Kidney (tissue), 14 donors: ENCODE data around the gene PINK1. TPM values are rescaled to one million over a fixed set of nuclear protein-coding genes. Genes with fewer than 3 reads are reported as not detected.

ENCODE experiments used
- DNase-seq, 5 donors: peaks; one replicate each; pipeline ENCODE4 v3.0.0-alpha.2; 2013 to 2020
- FAIRE-seq: peaks from 2 replicates; lab custom pipeline; 2012; peaks lifted over from hg19 to GRCh38; lab: Jason Lieb, UNC
- H3K27ac ChIP-seq, 2 donors: one replicate each; pipeline ENCODE4 v1.7.0; 2013; ENCODE audit warnings: low read depth in 2 of 2, low read length in 2 of 2, inconsistent platforms in 1 of 2
- H3K27me3 ChIP-seq: one replicate; pipeline ENCODE4 v1.7.1; 2013; ENCODE audit warnings: low read length, inconsistent platforms; ENCODE audit not compliant: control insufficient read depth, insufficient read depth
- H3K36me3 ChIP-seq, 3 donors: one replicate each; pipeline versions ENCODE4 v1.7.0 to v1.7.1; 2013; ENCODE audit warnings: low read length in 3 of 3, control low read depth in 1 of 3, inconsistent platforms in 1 of 3; ENCODE audit not compliant: insufficient read depth in 3 of 3, control insufficient read depth in 2 of 3
- H3K4me1 ChIP-seq, 3 donors: one replicate each; pipeline versions ENCODE4 v1.7.0 to v1.7.1; 2013; ENCODE audit warnings: low read length in 3 of 3, inconsistent platforms in 1 of 3, low read depth in 1 of 3; ENCODE audit not compliant: control insufficient read depth in 2 of 3, insufficient read depth in 2 of 3
- H3K4me3 ChIP-seq, 3 donors: one replicate each; pipeline versions ENCODE4 v1.7.0 to v1.8.1; 2013; ENCODE audit warnings: low read length in 3 of 3, control low read depth in 1 of 3, inconsistent platforms in 1 of 3
- H3K9ac ChIP-seq, 3 donors: one replicate each; pipeline versions ENCODE4 v1.7.0 to v1.7.1; 2013; ENCODE audit warnings: low read length in 3 of 3, control low read depth in 1 of 3, inconsistent platforms in 1 of 3
- H3K9me3 ChIP-seq, 3 donors: one replicate each; pipeline versions ENCODE4 v1.7.0 to v1.7.1; 2013; ENCODE audit warnings: low read length in 3 of 3, control low read depth in 1 of 3, inconsistent platforms in 1 of 3; ENCODE audit not compliant: control insufficient read depth in 2 of 3, insufficient read depth in 1 of 3
- intact Hi-C: fragments of 100-400 bp; cut with DNase I; formaldehyde crosslinking; loops from one replicate; pipeline ENCODE4 v1.11.1; 2022
- polyA plus RNA-seq: library from polyadenylated mRNA; stranded (reverse); fragments of 350-450 nt; fragmentation: Illumina TruSeq; extraction: RNeasy Lipid Tissue Mini Kit (QIAGEN cat#74804); gene quantifications from one replicate; pipeline ENCODE4 v1.2.3, GENCODE V29; 2014; ENCODE audit warnings: low read depth, low replicate concordance; ENCODE audit not compliant: insufficient read depth
- total RNA-seq: library from RNA; stranded (reverse); fragmentation: NEBNext Ultra II Directional; extraction: Animal tissue kit (Norgen Biotek cat#: 25700); gene quantifications from one replicate; pipeline ENCODE4 v1.2.1, GENCODE V29; 2021
- TF ChIP-seq, protein P1 (sequence below): IDR thresholded peaks from 3 replicates; pipeline ENCODE4 v1.5.1; 2012; ENCODE audit warnings: mild to moderate bottlenecking, moderate library complexity, borderline replicate concordance; ENCODE audit not compliant: insufficient read depth; ENCODE audit errors: extremely low read depth
- donor health status: control.
- donor health status: control.
- donor health status: control.
- donor health status: control.
- donor health status: control.
- donor health status: DM: yes; HTN: yes; CAD: no.
- donor health status: Normal renal cell carcinoma (clear cell type).

The PINK1 gene
- total and polyA plus RNA-seq, 2 donors from 2014 or later, result 72.7 to 156 TPM

DNA sequence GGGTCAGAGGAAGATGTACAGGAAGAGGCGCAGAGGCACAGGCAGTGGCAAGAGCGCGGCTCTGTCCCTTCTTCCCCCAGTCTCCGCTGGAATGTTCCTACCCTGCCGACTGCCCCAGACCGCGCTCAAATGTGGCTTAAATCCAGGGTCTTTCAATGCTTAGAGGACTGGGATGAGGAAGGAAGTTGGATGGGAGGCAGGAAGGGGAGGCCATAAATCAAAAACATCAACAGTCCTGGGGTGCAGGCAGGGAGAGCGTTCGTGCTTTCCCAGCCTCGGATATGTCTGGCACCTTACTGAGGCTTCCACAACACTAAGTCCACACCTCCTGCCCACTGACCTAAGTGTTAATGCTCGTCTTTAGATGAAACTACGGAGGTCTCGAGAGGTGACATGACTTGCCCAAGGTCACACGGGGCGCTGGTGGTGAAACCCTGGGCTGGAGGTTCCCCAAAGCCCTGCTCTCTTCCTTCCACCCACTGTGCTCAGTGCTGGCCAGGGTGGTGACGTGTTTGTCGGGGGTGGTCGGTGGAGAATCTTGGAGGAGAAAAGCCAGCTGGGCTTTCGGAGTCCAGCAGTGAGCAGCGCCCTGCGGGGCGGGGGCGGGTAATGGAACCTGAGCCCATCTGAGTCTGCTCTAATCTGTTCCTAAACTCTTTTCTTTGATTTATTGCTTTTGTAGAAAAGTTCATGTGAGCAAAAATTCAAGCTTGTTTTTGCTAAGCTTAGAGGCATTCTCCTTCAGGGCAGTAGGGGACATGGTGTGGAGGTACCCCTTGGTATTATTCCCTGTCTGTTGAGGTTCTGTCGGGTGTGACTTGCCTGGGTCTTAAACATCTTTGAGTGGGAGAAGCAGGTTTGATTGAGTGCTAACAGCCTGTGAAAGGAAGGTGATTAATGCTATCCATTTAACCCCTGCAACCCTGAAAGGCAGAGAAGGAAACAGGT is 43.7 kb upstream of the PINK1 start:
- peak overlapping the region; percentile 40 to 75 (median 57) for H3K4me3 ChIP-seq
- peak overlapping the region; percentile 2 to 40 (median 29) for H3K9ac ChIP-seq

DNA sequence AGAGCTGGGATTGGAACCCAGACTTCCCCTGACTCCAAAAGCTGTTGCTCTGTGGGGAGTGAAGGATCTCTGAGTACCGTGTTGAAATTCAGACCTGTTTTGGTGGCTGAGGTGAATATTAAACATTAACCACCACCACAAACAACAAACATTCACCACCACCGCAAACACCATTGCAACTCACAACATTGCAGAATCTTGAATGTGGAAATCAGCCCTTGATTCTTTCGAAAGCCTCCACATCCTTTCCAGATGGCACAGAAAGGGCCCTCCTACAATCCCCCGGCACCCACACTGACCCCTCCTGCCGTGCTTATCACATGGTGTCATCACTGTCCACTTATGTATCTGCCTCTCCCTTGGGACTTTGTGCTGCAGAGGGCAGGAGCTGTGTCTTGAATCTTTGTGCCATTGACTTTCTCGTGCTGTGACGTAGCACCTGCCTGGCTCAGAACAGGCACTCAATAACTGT is 42.9 kb upstream of the PINK1 start:
- Histone ChIP-seq H3K4me1 (peaks cover 0 to 18% (median 4%) of the 10 kb centered on the region in 3 donors), H3K9ac (peak overlapping the region in 1 of 3 donors; percentile 34), H3K27me3 (no peaks in the 10 kb centered on the region), H3K4me3 (peak overlapping the region in 1 of 3 donors; percentile 57), H3K27ac (peak overlapping the region in 1 of 2 donors; percentile 85), H3K36me3 (no peaks in the 10 kb centered on the region), H3K9me3 (no peaks in the 10 kb centered on the region)
- TF ChIP-seq, protein P1, sequence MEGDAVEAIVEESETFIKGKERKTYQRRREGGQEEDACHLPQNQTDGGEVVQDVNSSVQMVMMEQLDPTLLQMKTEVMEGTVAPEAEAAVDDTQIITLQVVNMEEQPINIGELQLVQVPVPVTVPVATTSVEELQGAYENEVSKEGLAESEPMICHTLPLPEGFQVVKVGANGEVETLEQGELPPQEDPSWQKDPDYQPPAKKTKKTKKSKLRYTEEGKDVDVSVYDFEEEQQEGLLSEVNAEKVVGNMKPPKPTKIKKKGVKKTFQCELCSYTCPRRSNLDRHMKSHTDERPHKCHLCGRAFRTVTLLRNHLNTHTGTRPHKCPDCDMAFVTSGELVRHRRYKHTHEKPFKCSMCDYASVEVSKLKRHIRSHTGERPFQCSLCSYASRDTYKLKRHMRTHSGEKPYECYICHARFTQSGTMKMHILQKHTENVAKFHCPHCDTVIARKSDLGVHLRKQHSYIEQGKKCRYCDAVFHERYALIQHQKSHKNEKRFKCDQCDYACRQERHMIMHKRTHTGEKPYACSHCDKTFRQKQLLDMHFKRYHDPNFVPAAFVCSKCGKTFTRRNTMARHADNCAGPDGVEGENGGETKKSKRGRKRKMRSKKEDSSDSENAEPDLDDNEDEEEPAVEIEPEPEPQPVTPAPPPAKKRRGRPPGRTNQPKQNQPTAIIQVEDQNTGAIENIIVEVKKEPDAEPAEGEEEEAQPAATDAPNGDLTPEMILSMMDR, result no peak
- DNase-seq (peak in 1 of 5 donors; percentile 33), FAIRE-seq (no peak)
- intact Hi-C loops, result no loop called here

More for the DNA sequence above, 43.7 kb upstream of the PINK1 start:
- intact Hi-C loops, result no loop called here
- no peaks in the 10 kb centered on the region for H3K9me3 ChIP-seq
- peak overlapping the region; percentile 74 to 85 for H3K27ac ChIP-seq
- FAIRE-seq (no peak), DNase-seq (peak; percentile 86 to 96 (median 91))
- H3K4me1 ChIP-seq, result peaks cover 0 to 18% (median 4%) of the 10 kb centered on the region in 3 donors
- TF ChIP-seq, protein P1, result no peak
- no peaks in the 10 kb centered on the region for H3K27me3 ChIP-seq
- no peaks in the 10 kb centered on the region for H3K36me3 ChIP-seq

DNA sequence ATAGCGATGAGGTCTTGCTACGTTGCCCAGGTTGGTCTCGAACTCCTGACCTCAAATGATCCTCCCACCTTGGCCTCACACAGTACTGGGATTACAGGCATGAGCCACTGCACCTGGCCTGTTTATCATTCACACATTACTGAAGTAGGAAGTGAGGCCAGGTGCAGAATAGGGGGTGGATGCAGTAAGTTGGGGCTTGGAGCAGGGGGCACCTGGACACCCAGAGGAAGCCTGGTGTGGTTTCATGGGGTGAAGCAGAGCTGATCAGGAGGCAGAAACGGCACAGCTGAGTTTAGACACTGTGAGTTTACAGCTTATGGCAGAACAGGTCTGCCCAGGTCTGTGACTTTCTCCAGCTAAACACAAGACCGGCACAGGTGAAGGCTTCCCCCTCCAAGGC is 39.5 kb upstream of the PINK1 start:
- H3K9ac ChIP-seq, result no peak overlapping the region
- no peaks in the 10 kb centered on the region for H3K9me3 ChIP-seq
- DNase-seq (peak in 1 of 5 donors; percentile 14), FAIRE-seq (no peak)
- intact Hi-C loops, result no loop called here
- peaks cover 0 to 19% (median 1%) of the 10 kb centered on the region in 3 donors for H3K4me1 ChIP-seq
- H3K27me3 ChIP-seq, result no peaks in the 10 kb centered on the region
- no peaks in the 10 kb centered on the region for H3K36me3 ChIP-seq
- H3K4me3 ChIP-seq, result no peak overlapping the region
- H3K27ac ChIP-seq, result no peak overlapping the region
- TF ChIP-seq, protein P1, result no peak
